Fibroblast of pulmonary artery (primary cell): ENCODE results near the gene ZSCAN29.

Experiments
- DNase-seq: peaks from one replicate; pipeline ENCODE4 v3.0.0-alpha.2; 2010; ENCODE audit warnings: low read depth
- H3K4me3 ChIP-seq: replicated peaks from 2 replicates; pipeline ENCODE4 v1.5.1; 2011; ENCODE audit warnings: low read depth, mild to moderate bottlenecking, control low read depth, low read length, moderate library complexity
- TF ChIP-seq, protein P1 (sequence below): IDR thresholded peaks from 2 replicates; pipeline ENCODE4 v1.5.1; 2011; ENCODE audit warnings: mild to moderate bottlenecking, control low read depth, low read length, inconsistent platforms; ENCODE audit errors: missing control alignments

Gene ZSCAN29

GRCh38 chr15:43370975-43371974 lies at the start of gene ZSCAN29, which contains the start of gene TUBGCP4:
Gene ZSCAN29, minus strand, starts transcription at chr15:43371043. Its CDS starts 1,130 bp downstream, at chr15:43369913.
Gene TUBGCP4, plus strand, starts transcription at chr15:43371101. Its CDS starts 254 bp downstream, at chr15:43371355.
- H3K4me3 ChIP-seq = peak within 1 kb of the TSS; percentile 71
- TF ChIP-seq, protein P1, sequence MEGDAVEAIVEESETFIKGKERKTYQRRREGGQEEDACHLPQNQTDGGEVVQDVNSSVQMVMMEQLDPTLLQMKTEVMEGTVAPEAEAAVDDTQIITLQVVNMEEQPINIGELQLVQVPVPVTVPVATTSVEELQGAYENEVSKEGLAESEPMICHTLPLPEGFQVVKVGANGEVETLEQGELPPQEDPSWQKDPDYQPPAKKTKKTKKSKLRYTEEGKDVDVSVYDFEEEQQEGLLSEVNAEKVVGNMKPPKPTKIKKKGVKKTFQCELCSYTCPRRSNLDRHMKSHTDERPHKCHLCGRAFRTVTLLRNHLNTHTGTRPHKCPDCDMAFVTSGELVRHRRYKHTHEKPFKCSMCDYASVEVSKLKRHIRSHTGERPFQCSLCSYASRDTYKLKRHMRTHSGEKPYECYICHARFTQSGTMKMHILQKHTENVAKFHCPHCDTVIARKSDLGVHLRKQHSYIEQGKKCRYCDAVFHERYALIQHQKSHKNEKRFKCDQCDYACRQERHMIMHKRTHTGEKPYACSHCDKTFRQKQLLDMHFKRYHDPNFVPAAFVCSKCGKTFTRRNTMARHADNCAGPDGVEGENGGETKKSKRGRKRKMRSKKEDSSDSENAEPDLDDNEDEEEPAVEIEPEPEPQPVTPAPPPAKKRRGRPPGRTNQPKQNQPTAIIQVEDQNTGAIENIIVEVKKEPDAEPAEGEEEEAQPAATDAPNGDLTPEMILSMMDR = peak; percentile 28
- peak; percentile 75 for DNase-seq

- H3K4me3 ChIP-seq = no peak overlapping the region
- TF ChIP-seq, protein P1 = no peak
- no peak for DNase-seq
These were observed 49.6 kb upstream of the ZSCAN29 start for GRCh38 chr15:43420435-43420834.

- H3K4me3 ChIP-seq = no peak overlapping the region
- DNase-seq = peak; percentile 88
- TF ChIP-seq, protein P1 = no peak
These were observed 43.4 kb upstream of the ZSCAN29 start for GRCh38 chr15:43414196-43414595.

- TF ChIP-seq, protein P1 = no peak
- no peak overlapping the region for H3K4me3 ChIP-seq
- no peak for DNase-seq
These were observed 41.3 kb upstream of the ZSCAN29 start for GRCh38 chr15:43412096-43412495.

DNA sequence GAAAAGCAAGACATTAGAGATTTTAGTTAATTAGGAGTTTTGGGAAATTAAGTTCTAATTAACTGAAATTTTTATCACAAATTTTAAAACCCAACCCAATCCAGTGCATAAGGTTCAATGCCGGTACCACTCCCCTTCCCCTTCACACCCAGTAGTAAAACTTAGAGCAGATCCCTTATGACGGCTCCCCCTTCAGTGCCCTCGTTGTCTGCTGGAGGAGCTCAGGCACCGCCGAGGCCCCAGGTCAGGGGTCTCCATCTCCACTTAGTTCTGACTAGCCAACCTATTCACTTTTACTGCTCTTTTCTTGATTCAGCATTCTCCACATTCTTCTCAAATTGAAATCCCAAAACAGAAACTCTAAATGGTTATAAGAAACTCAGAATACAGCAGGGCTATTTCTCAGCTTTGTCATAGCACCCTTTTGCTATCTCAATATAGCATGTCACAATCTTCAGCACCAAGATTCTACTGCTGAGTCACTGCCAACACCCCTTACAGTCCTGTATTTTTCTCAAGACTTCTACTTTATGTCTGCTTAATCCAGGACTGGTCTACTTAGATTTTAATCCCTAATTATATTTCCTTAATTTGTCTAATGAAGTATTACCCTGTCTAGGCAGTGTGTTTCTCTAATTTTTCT lies 39.9 kb upstream of the ZSCAN29 start:
- no peak overlapping the region for H3K4me3 ChIP-seq
- peak; percentile 70 for DNase-seq
- TF ChIP-seq, protein P1 = no peak

- DNase-seq = peak; percentile 17
- no peak overlapping the region for H3K4me3 ChIP-seq
- TF ChIP-seq, protein P1 = no peak
These were observed 37.9 kb upstream of the ZSCAN29 start for GRCh38 chr15:43408789-43409188.
